HG03378 (cell line): Measurements from ENCODE around the gene CDKAL1.

Source experiments
- ATAC-seq: cut with Tn5 transposase; IDR thresholded peaks from one replicate; pipeline ENCODE4 v1.9.1; 2021; ENCODE audit warnings: mild to moderate bottlenecking, moderate library complexity; ENCODE audit not compliant: unreplicated experiment

The CDKAL1 gene

GRCh38 chr6:21121636-21122136, 587.4 kb downstream of the CDKAL1 start:
- ATAC-seq: no peak

- no peak for ATAC-seq
These were observed 589.5 kb downstream of the CDKAL1 start for GRCh38 chr6:21123507-21124436.

- no peak for ATAC-seq
These were observed 594.3 kb downstream of the CDKAL1 start for GRCh38 chr6:21128601-21129000.

GRCh38 chr6:21131406-21131805, 597.1 kb downstream of the CDKAL1 start:
- ATAC-seq: no peak

GRCh38 chr6:21132446-21132845, 598.2 kb downstream of the CDKAL1 start:
- no peak for ATAC-seq

- ATAC-seq: no peak
These were observed 598.9 kb downstream of the CDKAL1 start for GRCh38 chr6:21132856-21133838.

- no peak for ATAC-seq
These were observed 599.6 kb downstream of the CDKAL1 start for GRCh38 chr6:21133901-21134300.

GRCh38 chr6:21134356-21134755, 600.1 kb downstream of the CDKAL1 start:
- ATAC-seq: no peak

GRCh38 chr6:21135484-21136013, 601.3 kb downstream of the CDKAL1 start:
- ATAC-seq: no peak

- ATAC-seq: no peak
These were observed 603.6 kb downstream of the CDKAL1 start for GRCh38 chr6:21137700-21138335.

GRCh38 chr6:21138336-21139069, 604.2 kb downstream of the CDKAL1 start:
- no peak for ATAC-seq

GRCh38 chr6:21140966-21141365, 606.7 kb downstream of the CDKAL1 start:
- no peak for ATAC-seq

GRCh38 chr6:21141616-21142303, 607.5 kb downstream of the CDKAL1 start:
- no peak for ATAC-seq

- no peak for ATAC-seq
These were observed 608.5 kb downstream of the CDKAL1 start for GRCh38 chr6:21142741-21143140.

- no peak for ATAC-seq
These were observed 609.4 kb downstream of the CDKAL1 start for GRCh38 chr6:21143645-21144044.

- no peak for ATAC-seq
These were observed 610.7 kb downstream of the CDKAL1 start for GRCh38 chr6:21144928-21145327.

GRCh38 chr6:21147995-21148394, 613.7 kb downstream of the CDKAL1 start:
- no peak for ATAC-seq

GRCh38 chr6:21149470-21149869, 615.2 kb downstream of the CDKAL1 start:
- ATAC-seq: no peak

- no peak for ATAC-seq
These were observed 616.4 kb downstream of the CDKAL1 start for GRCh38 chr6:21150667-21151066.
